H1 (cell line): ENCODE measurements around the gene HOXA11. TPM values are rescaled to one million over a fixed set of nuclear protein-coding genes. Genes with fewer than 3 reads are reported as not detected.

Source experiments
- ASH2L ChIP-seq: fragments of 200-600, 300-600 bp; sonication (generic); IDR thresholded peaks from one replicate; pipeline ENCODE4 v1.7.1; 2017; ENCODE audit warnings: low read length
- BACH1 ChIP-seq: IDR thresholded peaks from 2 replicates; pipeline ENCODE4 v1.6.1; 2012; ENCODE audit warnings: low read length, improper control_type of control experiment
- CHD7 ChIP-seq: fragments of 300-600 bp; sonication (generic); IDR thresholded peaks from 2 replicates; pipeline ENCODE4 v1.7.1; 2012; ENCODE audit warnings: low read length, moderate library complexity, mild to moderate bottlenecking, inconsistent platforms; ENCODE audit not compliant: insufficient replicate concordance
- CTBP2 ChIP-seq: IDR thresholded peaks from 2 replicates; pipeline ENCODE4 v1.7.0; 2011; ENCODE audit warnings: borderline replicate concordance, mild to moderate bottlenecking, moderate library complexity, mixed read lengths, low read length; ENCODE audit not compliant: insufficient read depth, insufficient read length
- FOSL1 ChIP-seq: IDR thresholded peaks from 2 replicates; pipeline ENCODE4 v1.6.1; 2011; ENCODE audit warnings: mild to moderate bottlenecking, low read depth, low read length, moderate library complexity; ENCODE audit not compliant: insufficient read depth
- KDM4A ChIP-seq: IDR thresholded peaks from one replicate; pipeline ENCODE4 v1.7.1; 2012; ENCODE audit warnings: low read depth, mild to moderate bottlenecking, moderate library complexity, low read length, inconsistent platforms; ENCODE audit not compliant: severe bottlenecking
- RFX5 ChIP-seq: IDR thresholded peaks from 2 replicates; pipeline ENCODE4 v1.6.1; 2011; ENCODE audit warnings: low read depth, low read length, improper control_type of control experiment, borderline replicate concordance
- RNF2 ChIP-seq: fragments of 200-900, 300-1000 bp; sonication (generic); IDR thresholded peaks from 2 replicates; pipeline ENCODE4 v1.7.1; 2016; ENCODE audit warnings: borderline replicate concordance, low read depth, mild to moderate bottlenecking, antibody characterized with exemption, low read length; ENCODE audit not compliant: poor library complexity, severe bottlenecking; ENCODE audit errors: missing control alignments
- polyA plus RNA-seq, 7 experiments: library from polyadenylated mRNA; depleted of rRNA in 3 of 7; stranded (reverse) in 5 of 7; unstranded in 2 of 7; fragments of >200 nt in 5 of 7; fragments of 200-250 nt in 2 of 7; gene quantifications; 1 replicate in 5 of 7; 2 replicates in 1 of 7; 4 replicates in 1 of 7; pipeline versions ENCODE4 v1.2.1 to v1.2.3, GENCODE V29; 2011 to 2013; ENCODE audit warnings: missing spikeins in 2 of 7, mixed read lengths in 2 of 7
- total RNA-seq: library from RNA; stranded (reverse); fragmentation: NEBNext Ultra II Directional; extraction: Animal tissue kit (Norgen Biotek cat#: 25700); gene quantifications from 2 replicates; pipeline ENCODE4 v1.2.1, GENCODE V29; 2021

The HOXA11 gene
- total and polyA plus RNA-seq, 2 of the 8 experiments (the other 6 are each of a cell fraction or from before 2014, with no cell fraction given): not detected

- TF ChIP-seq CHD7 (no peak), BACH1 (no peak), RFX5 (no peak), RNF2 (peak; percentile 74), KDM4A (no peak), FOSL1 (no peak), ASH2L (no peak), CTBP2 (peak; percentile 65)
Measured at GRCh38 chr7:27166531-27167505, 18.2 kb downstream of the HOXA11 start (continued).
